Suprapubic skin (tissue), 4 donors: Measurements from ENCODE around the gene TMEM106C. TPM values are rescaled to one million over a fixed set of nuclear protein-coding genes. Genes with fewer than 3 reads are reported as not detected.

Experiments
- DNase-seq, 2 donors: peaks; one replicate each; pipeline ENCODE4 v3.0.0-alpha.2; 2019; ENCODE audit warnings: low spot score in 2 of 2
- H3K27ac ChIP-seq: fragments of 200-600 bp; sonication (generic); one replicate; pipeline ENCODE4 v1.5.1; 2019
- H3K27me3 ChIP-seq: fragments of 200-600 bp; sonication (generic); one replicate; pipeline ENCODE4 v1.5.1; 2019
- H3K36me3 ChIP-seq: fragments of 200-600 bp; sonication (generic); one replicate; pipeline ENCODE4 v1.5.1; 2019
- H3K4me1 ChIP-seq: fragments of 200-600 bp; sonication (generic); one replicate; pipeline ENCODE4 v1.5.1; 2019
- H3K4me3 ChIP-seq: fragments of 200-600 bp; sonication (generic); one replicate; pipeline ENCODE4 v1.5.1; 2019; ENCODE audit warnings: mild to moderate bottlenecking
- H3K9me3 ChIP-seq: fragments of 200-600 bp; sonication (generic); one replicate; pipeline ENCODE4 v1.5.1; 2019
- CTCF ChIP-seq, 2 donors: fragments of 200-600 bp in 1 of 2; fragments of 450-650 bp in 1 of 2; sonication (generic) in 1 of 2; IDR thresholded peaks; one replicate each; pipeline ENCODE4 v1.5.1; 2016 to 2019; ENCODE audit warnings: antibody characterized with exemption in 2 of 2, mild to moderate bottlenecking in 1 of 2, moderate library complexity in 1 of 2
- EP300 ChIP-seq: sonication (generic); formaldehyde crosslinking; IDR thresholded peaks from one replicate; pipeline ENCODE4 v1.6.1; 2017; ENCODE audit warnings: antibody characterized with exemption
- POLR2A ChIP-seq, 2 donors: fragments of 450-650 bp; IDR thresholded peaks; one replicate each; pipeline ENCODE4 v1.6.1; 2017; ENCODE audit warnings: antibody characterized with exemption in 2 of 2, mild to moderate bottlenecking in 2 of 2, moderate library complexity in 2 of 2
- POLR2AphosphoS5 ChIP-seq, 3 donors: sonication (generic); formaldehyde crosslinking; IDR thresholded peaks; one replicate each; pipeline ENCODE4 v1.6.1; 2017; ENCODE audit warnings: antibody characterized with exemption in 3 of 3
- WGBS: methylation state at CpG from one replicate; pipeline ENCODE4 v1.1.5; 2018; 5-methylcytosine and 5-hydroxymethylcytosine counted together
- total RNA-seq, 4 donors: library from RNA; depleted of rRNA; stranded (reverse); fragments of >200 nt; gene quantifications; one replicate each; pipeline ENCODE4 v1.1.0, GENCODE V29; 2016

TMEM106C gene
- total RNA-seq, 4 donors from 2014 or later = 36.8 to 52.9 (median 46.5) TPM

- no peak for DNase-seq
- H3K36me3 ChIP-seq = no peaks in the 10 kb centered on the region
- no peak overlapping the region for H3K4me3 ChIP-seq
- peaks cover 6% of the 10 kb centered on the region for H3K27me3 ChIP-seq
- no peak for TF ChIP-seq EP300
- no peak for TF ChIP-seq CTCF (IDR thresholded peaks at IDR 0.05)
- TF ChIP-seq POLR2A (IDR thresholded peaks at IDR 0.05) = no peak
- no peak for TF ChIP-seq POLR2AphosphoS5 (IDR thresholded peaks at IDR 0.05)
- WGBS = 86% methylated on average over 9 of the region's 11 CpGs
- no peaks in the 10 kb centered on the region for H3K9me3 ChIP-seq
- H3K4me1 ChIP-seq = no peaks in the 10 kb centered on the region
- H3K27ac ChIP-seq = no peak overlapping the region
Measured at GRCh38 chr12:47979686-47980085, 16.3 kb downstream of the TMEM106C start.

GRCh38 chr12:47980197-47980596 lies 16.8 kb downstream of the TMEM106C start:
- no peak overlapping the region for H3K27ac ChIP-seq
- no peaks in the 10 kb centered on the region for H3K36me3 ChIP-seq
- H3K27me3 ChIP-seq = peaks cover 6% of the 10 kb centered on the region
- no peak overlapping the region for H3K4me3 ChIP-seq
- WGBS = 71% methylated on average over 1 of the region's 7 CpGs
- no peaks in the 10 kb centered on the region for H3K4me1 ChIP-seq
- no peak for TF ChIP-seq POLR2AphosphoS5 (IDR thresholded peaks at IDR 0.05)
- TF ChIP-seq EP300 = no peak
- no peak for TF ChIP-seq CTCF (IDR thresholded peaks at IDR 0.05)
- TF ChIP-seq POLR2A (IDR thresholded peaks at IDR 0.05) = no peak
- H3K9me3 ChIP-seq = no peaks in the 10 kb centered on the region
- no peak for DNase-seq

GRCh38 chr12:47980779-47981495 lies 17.5 kb downstream of the TMEM106C start:
- Histone ChIP-seq H3K9me3 (no peaks in the 10 kb centered on the region), H3K27ac (no peak overlapping the region), H3K4me1 (no peaks in the 10 kb centered on the region), H3K36me3 (no peaks in the 10 kb centered on the region), H3K27me3 (peaks cover 6% of the 10 kb centered on the region), H3K4me3 (no peak overlapping the region)
- WGBS = 82% methylated on average over 4 of the region's 17 CpGs
- TF ChIP-seq POLR2AphosphoS5 (IDR thresholded peaks at IDR 0.05) (no peak), POLR2A (IDR thresholded peaks at IDR 0.05) (no peak), CTCF (IDR thresholded peaks at IDR 0.05) (no peak), EP300 (no peak)
- DNase-seq = no peak

GRCh38 chr12:47981496-47982260 lies 18.3 kb downstream of the TMEM106C start:
- Histone ChIP-seq H3K36me3 (no peaks in the 10 kb centered on the region), H3K4me1 (no peaks in the 10 kb centered on the region), H3K4me3 (no peak overlapping the region), H3K27ac (no peak overlapping the region), H3K9me3 (no peaks in the 10 kb centered on the region), H3K27me3 (peaks cover 6% of the 10 kb centered on the region)
- no peak for TF ChIP-seq POLR2A (IDR thresholded peaks at IDR 0.05)
- TF ChIP-seq POLR2AphosphoS5 (IDR thresholded peaks at IDR 0.05) = no peak
- TF ChIP-seq EP300 = no peak
- TF ChIP-seq CTCF (IDR thresholded peaks at IDR 0.05) = no peak
- WGBS = 83% methylated on average over 17 of the region's 20 CpGs
- DNase-seq = no peak

GRCh38 chr12:47982311-47982710 lies 18.9 kb downstream of the TMEM106C start:
- H3K9me3 ChIP-seq = no peaks in the 10 kb centered on the region
- H3K27ac ChIP-seq = no peak overlapping the region
- H3K4me3 ChIP-seq = no peak overlapping the region
- H3K36me3 ChIP-seq = no peaks in the 10 kb centered on the region
- 75% methylated on average over 5 of the region's 5 CpGs for whole genome bisulfite sequencing
- H3K4me1 ChIP-seq = no peaks in the 10 kb centered on the region
- H3K27me3 ChIP-seq = peaks cover 6% of the 10 kb centered on the region
- DNase-seq = no peak
- no peak for TF ChIP-seq POLR2A (IDR thresholded peaks at IDR 0.05)
- TF ChIP-seq POLR2AphosphoS5 (IDR thresholded peaks at IDR 0.05) = no peak
- TF ChIP-seq CTCF (IDR thresholded peaks at IDR 0.05) = no peak
- no peak for TF ChIP-seq EP300
